ELF-1 (cell line): ENCODE data around the gene SH2D3C.
A peak's percentile ranks its signal among the peaks of the same experiment; 100 is the strongest.

ENCODE experiments used
- DNase-seq: peaks from one replicate; pipeline ENCODE4 v3.0.0-alpha.2; 2016; ENCODE audit warnings: low read depth, low spot score

Gene SH2D3C

DNA sequence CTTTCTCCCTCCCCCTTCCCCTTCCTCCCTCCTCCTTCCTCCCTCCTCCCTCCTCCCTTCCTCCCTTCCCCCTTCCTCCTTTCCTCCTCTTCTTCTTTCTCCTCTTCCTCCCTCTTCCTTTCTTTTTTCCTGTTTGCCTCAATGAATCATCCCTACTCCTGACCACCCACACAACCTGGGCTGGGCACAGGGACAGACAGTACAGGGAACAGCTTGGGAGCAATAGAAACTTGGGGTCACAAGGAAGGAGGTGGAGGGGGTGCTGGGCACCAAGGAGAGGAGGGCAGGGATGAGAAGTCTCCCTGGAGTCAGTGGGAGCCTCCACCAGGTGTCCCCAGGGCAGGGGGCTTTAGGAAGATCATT lies 57.6 kb downstream of the SH2D3C start:
- DNase-seq = no peak

DNA sequence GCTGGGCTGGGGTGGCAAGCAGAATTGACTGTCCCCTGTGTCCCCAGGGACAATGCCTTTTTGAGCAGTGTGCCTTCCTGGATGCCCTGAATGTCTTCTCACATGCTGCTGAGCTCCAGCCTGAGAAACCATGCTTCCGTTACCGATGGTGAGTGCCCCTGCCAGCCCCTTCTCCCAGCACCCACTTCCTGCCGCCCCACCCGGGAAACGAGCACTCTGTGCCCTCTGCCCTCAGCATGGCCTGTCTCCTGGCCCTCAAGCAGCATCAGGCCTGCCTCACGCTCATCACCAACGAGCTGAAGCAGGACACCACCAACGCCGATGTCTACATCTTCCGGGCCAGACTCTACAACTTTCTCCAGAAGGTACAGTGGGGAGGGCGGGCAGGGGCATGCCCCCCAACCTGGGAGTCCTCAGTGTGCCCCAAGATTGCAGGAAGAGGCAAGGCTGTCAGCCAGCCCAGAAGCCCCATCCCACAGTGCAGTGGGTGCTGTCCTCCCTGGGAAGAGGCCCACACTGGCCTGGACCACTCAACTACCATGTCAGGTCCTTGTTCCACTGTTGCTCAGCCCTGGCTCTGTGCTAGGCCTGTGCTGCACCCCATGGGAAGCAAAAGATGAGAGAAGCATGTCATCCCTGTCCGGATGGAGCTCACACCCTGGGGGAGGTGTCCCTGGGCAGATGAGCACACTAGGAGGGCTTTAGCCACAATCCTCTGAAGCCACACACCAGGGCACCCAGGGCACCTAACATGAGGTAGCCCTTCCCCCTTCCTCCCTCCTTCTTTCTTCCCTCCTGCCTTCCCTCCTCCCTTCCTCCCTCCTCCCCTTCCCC lies 58.2 kb downstream of the SH2D3C start:
- no peak for DNase-seq

DNA sequence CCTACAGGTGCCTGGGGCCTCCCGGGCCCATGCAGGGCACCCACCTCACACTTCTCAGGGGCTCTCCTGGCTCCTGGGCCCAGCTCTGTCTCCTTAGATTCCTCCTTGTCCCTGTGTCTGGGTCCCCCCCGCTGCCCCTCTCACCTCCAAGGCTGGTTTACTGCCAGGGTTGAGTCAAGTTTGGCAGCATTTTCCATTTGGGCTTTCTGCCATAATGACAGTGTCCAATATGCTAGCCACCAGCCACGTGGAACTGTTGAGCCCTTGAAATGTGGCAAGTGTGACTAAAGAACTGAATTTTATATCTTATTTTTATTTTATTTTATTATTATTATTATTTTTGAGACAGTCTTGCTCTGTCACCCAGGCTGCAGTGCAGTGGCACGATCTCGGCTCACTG lies 60.7 kb downstream of the SH2D3C start:
- DNase-seq = no peak

DNA sequence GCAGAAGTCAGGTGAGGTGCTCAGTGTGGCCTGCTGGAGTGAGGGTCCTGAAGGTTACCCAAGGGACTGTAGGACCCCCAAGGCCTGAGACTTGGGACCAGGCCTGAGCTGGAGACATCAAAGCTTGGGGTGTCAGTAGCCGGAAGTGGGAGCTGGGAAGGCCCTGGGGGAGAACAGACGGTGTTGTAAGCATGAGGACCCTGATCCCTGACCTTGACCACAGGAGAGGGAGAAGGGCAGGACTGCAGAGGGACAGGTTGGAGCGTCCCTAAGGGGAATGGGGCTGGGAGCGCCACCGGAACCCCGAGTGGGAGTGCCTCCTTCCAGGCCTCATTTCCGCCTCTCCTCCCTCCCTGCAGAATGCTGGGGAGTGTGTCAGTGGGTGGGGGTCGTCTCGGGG lies 62.1 kb downstream of the SH2D3C start:
- no peak for DNase-seq

DNA sequence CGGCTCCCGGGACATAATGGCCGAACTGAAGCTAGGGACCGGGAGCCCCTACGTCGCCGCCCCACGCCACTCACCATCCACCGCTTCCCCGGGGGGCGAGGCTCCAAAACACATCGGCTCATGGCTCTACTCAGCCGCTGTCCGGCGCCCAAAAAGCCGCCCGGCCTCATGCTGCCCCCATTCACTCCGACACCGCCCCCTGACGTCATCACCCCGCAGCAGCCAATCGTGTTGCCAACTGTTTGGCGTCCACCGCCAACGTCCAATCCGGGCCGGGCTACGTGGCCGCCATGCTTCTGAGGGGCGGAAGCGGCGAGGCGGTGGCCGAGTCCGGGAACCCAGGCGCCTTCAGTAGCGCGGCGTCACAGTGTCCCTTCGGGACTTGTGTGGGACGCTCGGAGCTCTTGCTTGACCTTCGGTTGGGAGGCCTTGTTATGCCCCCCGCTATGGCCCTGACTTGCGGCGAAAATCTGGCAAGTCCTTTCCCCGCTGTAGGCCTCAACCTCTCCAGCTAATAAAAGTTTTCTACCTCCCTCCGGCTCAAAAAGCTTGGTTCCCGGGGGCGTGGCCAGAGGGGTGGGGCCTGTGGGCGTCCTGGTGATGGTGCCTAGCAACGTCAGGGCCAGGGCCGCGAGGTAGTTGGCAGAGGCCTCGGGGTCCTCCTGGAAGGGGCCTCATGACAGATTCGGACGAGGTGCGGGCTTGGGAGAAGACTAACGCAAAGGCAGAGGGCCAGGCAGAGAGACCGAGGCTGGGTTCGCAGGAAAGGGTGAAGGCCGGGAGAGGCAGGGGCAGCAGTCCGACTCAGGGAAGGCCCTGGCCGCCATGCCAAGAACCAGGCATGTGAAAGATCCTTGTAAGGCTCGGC lies 62.8 kb downstream of the SH2D3C start, which contains the start of the genes PTRH1 and TTC16:
PTRH1 (minus strand) TSS at position 194 of the 868 bp plus-strand sequence; CDS start at position 170, 24 bp downstream.
TTC16 (plus strand) TSS at position 610 of the 868 bp plus-strand sequence; CDS start at position 677, 67 bp downstream.
- peak; percentile 98 for DNase-seq

DNA sequence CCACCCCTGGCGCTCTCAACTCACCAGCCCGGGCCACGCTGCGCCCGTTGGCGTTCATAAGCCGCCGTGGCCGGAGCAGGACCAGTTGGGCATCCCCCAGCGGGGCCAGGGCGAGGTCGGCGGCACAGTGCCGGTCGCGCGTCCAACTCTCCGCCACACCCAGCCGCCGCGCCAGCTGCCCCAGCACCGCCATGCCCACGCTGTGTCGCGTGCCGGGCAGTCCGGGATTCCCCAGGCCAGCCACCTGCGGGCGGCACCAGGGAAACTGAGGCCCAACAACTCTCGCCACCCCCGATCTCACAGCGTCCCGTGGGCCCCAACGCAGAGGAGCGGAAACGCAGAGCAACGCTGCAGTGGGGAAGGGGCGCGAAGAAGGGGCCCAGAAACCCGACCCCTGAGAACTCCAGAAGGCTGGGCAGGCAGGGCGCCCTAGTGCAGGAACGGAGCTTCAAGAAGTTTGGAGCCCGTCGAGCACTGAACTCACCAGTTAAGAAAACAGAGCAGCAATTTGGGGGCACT lies 63.5 kb downstream of the SH2D3C start:
- no peak for DNase-seq

DNA sequence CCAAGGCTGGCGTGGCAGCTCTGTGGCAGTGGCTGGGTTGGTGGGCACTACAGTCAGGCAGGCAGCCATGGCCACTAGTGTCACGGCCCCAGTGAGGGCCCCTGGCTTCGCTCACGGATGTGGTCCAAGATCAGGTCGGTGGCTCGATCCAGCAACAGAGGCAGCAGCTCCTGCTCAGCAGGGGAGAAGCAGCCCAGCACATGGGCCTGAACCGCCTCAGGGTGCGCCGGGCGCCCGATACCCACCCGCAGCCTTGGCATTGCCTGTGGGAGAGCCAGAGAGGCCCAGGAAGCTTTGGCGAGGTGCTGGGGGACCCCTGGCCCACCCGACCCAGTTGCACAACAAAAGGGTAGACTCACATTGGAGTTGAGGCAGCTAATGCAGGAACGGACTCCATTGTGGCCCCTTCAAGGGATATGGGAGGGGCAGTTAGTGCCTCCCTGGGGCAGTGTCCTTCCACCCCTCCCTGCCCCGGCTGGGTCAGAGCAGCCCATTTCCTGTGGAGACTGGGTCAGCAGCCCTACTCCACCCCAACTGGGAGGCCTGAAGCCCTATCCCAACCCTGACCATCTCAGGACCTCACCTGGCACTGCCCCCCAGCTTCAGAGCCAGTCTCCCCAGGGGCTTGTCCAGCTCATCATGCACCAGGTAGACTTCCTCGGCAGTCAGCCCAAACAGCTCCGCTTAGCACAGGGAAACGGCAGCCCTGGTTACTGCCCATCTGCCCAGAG lies 64.3 kb downstream of the SH2D3C start:
- no peak for DNase-seq

DNA sequence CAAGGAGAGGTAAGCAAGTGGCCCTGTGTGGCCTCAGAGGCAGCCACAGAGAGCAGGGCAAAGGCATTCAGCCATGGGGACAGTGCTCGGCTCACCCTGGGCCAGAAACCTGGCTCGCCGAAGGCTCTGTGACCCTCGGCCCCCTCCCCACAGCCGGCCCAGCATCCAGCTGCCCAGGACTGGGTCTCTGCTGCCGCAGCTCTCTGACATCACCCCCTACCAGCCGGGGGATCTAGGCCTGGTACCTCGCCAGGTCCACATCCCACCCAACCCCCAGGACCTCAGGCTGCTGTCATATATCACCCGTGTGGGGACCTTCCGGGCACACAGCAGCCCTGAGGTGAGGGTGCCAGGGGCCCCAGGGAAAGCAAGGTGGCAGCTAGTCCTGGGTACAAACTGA lies 65.6 kb downstream of the SH2D3C start:
- DNase-seq = no peak

DNA sequence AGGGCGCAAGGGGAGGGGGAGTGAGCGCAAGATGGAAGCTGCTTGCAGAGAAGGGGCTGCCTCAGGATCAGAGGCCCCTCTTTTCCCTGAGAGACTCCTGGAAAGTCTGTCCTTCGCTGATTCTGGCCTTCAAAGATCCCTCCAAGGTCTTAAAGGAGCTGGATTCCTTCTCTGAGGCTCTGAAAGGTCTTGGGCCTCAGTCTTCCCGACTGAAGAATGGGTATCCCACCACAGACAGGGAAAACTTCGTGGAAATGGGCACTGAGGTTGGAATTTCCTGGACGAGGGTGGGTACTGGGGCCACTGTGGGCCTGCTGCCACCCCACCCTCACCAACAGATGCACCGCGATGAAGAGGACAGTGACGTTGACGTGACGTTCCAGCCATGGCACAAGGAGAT lies 66.1 kb downstream of the SH2D3C start:
- no peak for DNase-seq

DNA sequence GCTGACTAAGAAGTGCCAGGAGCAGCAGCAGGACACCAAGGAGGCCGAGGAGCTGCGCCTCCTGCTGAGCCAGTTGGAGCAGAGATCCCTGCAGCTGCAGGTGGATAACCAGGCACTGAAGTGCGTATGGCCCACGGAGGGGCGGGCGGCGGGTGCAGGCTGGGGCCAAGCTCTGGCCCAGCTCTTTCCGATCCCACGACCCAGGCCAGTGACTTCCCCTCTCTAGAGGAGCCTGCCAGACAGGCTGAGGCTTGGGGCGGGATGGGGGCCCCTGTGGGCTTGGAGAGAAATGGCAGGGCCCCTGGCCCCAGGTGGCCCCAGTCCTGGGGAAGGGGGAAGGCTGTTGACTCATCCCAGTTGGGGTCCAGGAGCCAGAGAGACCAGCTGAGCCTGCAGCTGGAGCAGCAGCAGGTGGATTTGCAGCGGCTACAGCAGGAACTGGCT lies 66.6 kb downstream of the SH2D3C start:
- DNase-seq = no peak

DNA sequence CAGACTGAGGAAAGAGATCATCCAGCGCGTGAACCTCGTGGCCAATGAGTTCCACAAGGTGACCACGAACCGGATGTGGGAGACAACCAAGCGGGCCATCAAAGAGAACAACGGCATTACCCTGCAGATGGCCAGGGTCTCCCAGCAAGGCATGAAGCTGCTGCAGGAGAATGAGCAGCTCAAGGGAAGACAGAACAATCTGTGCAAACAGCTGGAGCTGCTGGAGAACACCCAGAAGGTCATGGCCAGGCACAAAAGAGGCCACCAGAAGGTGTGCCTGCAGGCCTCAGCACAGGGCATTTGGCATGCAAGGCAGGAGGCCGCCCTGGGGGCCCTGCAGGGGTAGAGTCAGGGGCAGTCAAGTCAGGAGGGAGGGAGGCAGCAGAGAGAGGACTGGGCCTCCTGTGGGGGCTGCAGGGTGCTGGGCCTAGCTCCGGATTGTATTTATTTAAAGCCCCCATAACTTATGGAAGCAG lies 67.2 kb downstream of the SH2D3C start:
- DNase-seq = no peak

DNA sequence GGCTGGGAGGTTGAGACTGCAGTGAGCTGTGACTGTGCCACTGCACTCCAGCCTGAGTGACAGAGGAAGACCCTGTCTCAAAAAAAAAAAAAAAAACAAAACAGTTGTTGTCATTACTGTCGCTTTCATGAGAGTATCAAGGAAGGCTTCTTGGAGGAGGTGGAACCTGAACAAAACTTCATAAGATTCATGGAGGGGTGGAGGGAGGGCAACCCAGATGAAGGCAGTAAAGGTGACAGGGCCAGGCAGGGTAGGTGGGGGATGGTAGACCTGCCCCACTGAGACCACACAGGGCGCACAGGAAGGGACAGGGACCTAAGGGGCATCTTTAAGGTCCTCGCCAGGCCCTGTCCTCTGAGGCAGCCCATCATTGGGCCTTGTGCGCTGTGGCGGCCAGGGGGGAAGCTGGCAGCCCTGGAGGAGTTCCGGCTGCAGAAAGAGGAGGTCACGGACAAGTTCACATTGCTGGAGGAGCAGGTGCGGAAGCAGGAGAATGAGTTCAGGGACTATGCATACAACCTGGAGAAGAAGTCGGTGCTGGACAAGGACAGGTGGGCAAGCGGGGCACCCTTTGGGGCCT lies 68.2 kb downstream of the SH2D3C start:
- no peak for DNase-seq

DNA sequence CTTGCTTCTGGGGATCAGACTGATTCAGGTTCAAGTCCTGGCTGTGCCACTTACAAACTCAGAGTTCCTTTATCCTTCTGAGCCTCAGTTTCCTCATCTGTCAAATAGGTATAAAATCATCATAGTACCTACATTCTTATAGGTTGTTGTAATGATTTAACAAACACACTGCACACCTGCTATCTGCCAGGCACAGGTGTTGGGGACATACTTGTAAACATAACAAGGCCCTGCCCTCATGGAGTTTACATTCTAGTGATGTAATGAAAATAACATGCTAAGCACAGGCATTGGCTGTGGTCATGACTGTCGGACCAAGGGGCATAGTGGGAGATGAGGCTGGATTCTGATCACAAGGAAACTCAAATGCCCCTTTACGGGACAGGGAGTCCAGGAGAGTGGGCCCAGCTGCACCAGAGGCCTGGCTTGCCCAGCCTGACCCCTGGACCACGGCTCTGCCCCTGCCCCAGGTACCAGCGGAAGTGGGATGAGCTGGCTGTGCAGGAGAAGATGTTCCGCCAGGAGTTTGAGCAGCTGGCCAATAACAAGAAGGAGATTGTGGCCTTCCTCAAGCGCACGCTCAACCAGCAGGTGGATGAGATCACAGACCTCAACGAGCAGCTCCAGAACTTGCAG lies 69.4 kb downstream of the SH2D3C start:
- DNase-seq = no peak

DNA sequence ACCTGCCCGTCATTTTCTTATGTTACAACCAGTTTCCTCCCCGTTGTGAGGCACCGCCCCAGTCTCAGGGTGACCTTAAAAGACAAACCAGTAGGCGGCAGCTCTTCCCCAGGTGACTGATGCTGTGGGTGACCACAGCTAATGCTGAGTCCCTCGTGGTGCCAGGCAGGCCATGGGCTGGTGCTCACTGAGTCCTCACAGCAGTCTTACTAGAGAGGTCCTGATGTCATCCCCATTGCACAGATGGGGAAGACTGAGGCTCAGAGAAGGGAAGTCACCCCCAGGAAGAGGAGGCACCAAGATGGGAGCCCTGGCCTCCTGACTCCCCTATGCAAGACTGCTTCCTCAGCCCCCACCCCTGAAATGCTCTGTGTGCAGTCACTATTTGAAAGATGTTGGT lies 70.7 kb downstream of the SH2D3C start:
- DNase-seq = no peak

DNA sequence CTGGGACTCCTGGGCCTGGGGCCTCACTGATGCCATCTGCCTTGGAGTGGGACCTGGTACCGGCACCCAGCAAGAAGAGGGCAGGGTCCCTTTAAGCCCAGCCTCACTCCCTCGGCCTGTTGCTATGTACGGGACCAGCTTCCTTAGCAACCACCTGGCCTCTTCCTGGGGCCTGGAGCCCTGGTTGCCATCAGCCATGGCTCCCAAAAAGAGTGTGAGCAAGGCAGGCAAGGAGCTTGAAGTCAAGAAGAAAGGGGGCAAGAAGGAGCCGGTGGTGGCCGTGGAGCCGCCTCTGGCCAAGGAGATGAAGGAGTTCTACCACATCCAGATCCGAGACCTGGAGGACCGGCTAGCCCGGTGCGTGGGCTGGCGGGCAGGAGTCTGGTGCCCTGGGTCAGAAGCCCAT lies 71.6 kb downstream of the SH2D3C start, which contains the start of gene CFAP157:
CFAP157 (plus strand) TSS at position 153 of the 406 bp plus-strand sequence; CDS start at position 197, 44 bp downstream.
- DNase-seq = no peak

DNA sequence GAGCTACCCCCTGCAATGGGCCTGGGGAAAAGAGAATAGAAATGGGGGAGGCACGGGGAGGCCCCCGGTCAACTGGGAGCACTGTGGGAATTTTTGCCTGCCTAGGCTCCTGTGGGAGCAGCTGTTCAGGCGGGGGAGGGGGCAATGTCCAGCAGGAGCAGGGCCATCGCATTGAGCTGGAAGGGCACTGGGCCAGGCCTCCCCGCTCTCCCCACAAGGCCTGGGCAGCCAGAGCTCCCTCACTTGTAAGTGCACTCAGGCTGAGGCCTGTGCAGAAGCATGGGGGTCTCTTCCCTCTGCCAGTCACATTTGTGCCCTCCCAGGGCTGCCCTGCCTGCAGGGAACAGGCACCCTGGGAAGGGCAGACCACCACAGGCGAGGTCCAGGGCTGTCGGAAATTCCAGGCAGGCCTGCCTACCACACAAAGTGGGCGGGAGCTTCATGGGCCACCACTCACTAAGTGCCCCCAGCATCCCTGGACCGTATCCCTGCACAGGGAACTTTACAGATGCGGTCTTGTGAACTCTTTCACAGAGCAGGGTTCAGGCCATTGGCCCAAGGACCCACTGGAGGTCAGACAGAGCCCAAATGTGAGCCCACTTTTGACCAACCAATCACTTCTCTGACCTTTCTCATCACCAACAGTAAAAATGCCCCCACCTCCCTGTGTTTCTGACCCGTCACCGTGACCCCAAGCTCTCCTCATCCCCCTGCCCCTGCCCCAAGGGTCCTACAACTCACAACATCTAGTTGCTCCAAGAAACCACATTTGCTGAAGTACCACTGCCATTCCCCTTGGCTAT lies 72.7 kb downstream of the SH2D3C start:
- no peak for DNase-seq

DNA sequence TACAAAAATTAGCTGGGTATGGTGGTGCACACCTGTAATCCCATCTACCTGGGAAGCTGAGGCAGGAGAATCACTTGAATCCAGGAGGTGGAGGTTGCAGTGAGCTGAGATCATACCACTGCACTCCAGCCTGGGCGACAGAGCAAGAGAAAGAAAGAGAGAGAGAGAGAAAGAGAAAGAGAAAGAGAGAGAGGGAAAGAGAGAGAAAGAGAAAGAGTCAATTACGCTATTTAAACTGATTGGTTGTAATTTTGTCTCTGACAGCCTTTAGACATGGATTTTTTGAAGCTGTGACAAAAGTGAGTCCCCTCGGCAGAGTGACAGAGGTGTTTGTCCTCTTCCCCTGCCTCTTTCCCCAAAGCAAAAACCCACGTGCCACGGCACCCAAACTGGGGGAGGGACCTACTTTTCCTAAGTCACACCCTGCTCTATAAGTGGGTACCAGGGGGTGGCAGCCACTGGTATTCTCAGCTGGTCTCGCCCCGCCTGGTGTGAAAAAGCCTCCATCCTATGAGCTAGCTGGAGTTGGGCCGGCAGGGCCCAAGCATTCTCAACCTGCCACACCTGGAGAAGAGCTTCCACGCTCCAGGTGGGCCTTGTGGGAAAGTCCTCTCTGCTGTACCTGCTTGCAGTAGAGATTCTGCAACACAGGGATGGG lies 75.0 kb downstream of the SH2D3C start:
- no peak for DNase-seq

DNA sequence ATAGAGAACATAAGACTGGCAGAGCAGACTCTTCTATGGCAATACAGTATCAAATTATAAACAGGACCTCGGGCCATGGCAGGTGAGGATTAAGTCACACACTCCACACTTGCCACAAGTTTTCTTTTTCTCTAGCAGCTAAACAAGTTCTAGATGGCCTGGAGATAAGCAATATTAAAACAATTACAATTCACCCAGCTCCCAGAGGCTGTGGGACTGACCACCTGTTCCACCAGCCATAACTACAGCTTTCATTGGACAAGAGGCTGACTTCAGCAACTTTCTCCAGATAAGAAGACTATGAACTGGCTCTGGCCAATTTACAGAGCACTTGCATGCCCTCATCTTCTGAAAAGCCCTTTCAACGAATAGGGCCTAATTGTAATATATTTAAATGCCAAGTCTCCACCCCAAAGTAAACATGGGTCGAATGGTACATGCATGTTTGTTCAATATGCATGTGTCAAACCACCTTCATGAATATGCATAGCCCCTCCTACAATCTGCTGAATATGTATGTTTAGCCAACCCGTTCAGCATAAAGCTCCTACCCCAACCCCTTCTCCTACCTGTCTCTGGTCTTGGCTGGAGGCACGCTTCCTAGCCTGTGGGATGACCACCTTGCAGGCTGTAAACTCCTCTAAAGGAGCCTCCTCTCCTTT lies 77.7 kb downstream of the SH2D3C start:
- DNase-seq = no peak

DNA sequence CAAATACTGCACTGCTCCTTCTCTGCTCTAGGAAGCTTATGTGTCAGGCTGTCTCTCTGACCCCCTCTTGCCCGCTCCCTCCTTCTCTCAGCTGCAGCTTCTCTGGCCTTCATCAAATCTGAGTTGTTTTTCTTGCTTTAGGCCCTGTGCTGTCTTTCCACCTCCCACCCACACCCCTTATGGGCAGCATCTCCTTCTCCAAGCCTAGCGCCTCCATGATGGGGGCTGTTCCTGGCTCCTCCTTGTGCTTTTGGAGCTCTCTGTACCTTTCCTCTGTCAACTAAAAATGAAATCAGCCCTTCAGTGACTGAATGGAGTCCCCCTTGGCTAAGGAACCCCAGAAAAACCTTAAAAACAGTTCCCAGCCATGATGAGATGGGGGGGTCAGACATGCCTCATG lies 78.3 kb downstream of the SH2D3C start:
- no peak for DNase-seq
